Non-pigmented ciliary epithelial cell (primary cell): Measurements from ENCODE around the gene CSNK1E.

Source experiments
- DNase-seq: peaks from one replicate; pipeline ENCODE4 v3.0.0-alpha.2; 2010; ENCODE audit warnings: low read depth

Gene CSNK1E

DNA sequence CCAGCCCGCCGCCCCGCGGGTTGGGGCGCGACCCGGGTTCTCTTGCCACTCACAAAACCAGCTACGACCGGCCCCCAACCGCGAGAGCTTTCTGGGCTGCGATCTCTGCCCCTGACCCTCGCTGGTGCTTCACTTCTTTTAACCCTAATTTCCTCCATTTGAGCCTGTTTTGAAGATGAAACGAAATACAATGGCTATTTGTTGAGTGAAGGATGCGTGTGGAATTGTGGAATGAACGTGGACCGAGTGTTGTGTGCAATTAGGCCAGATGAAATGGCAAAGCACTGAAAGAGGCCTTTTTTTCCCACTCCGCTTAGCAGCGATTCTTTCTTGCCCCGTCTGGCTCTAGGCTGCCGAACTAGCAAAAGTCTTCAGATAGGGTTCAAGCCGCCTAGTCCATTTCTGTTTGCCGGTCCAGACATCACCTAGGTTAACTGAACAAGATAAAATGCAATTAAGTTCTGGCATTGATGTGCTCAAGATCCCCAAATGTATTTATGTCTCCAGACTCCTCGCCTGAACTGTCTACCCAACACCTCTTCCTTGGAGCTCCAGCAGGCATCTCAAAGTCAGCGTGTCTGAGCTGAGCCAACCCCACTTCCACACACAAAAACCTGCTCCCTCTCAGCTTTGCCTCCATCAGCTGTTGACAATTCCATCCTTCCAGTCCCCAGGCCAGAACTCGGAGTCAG lies 44.0 kb downstream of the CSNK1E start:
- DNase-seq: no peak

GRCh38 chr22:38272373-38273134 lies 44.7 kb downstream of the CSNK1E start, which contains the start of gene TMEM184B:
Gene TMEM184B, minus strand, starts transcription at chr22:38273010. Its CDS starts 25,049 bp downstream, at chr22:38247961.
- DNase-seq: no peak

DNA sequence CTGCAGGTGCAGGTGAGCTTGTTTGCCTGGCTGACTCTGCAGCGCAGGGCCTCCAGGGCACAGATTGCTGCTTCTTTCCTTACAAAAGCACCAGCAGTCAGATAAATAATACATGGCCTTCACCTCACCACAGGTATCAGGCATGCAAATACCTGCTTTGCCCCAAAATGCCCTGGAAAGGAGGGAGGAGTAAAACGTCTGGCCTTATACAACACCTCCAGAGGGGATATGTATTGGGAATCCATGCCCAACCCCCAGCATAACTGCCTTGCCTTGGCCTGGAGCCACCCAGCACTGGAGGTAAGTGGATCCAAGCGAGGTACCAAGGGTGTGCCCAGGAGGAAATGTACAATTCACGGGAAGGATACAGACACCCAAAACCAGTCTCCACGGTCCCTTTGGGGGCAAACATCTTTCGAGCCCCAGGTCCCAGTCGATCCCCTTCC lies 45.3 kb downstream of the CSNK1E start:
- no peak for DNase-seq

DNA sequence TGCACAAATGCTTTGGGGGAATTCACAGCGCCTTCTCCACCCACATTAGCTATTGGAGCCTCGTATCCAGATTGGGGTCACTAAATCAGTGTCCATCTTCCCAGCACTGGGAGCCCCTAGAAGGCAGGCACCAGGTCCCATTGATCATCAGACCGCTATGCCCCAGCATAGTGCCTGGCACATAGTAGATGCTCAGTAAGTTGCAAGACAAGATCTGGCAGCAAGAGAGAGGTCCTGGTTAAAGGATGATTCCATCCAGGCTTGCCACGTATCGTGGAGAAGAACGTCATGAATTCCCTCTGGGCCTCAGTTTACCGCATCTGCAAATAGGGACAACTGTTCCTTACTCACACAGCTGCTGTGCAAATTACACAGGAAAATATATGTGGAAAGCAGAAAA lies 46.1 kb downstream of the CSNK1E start:
- no peak for DNase-seq

DNA sequence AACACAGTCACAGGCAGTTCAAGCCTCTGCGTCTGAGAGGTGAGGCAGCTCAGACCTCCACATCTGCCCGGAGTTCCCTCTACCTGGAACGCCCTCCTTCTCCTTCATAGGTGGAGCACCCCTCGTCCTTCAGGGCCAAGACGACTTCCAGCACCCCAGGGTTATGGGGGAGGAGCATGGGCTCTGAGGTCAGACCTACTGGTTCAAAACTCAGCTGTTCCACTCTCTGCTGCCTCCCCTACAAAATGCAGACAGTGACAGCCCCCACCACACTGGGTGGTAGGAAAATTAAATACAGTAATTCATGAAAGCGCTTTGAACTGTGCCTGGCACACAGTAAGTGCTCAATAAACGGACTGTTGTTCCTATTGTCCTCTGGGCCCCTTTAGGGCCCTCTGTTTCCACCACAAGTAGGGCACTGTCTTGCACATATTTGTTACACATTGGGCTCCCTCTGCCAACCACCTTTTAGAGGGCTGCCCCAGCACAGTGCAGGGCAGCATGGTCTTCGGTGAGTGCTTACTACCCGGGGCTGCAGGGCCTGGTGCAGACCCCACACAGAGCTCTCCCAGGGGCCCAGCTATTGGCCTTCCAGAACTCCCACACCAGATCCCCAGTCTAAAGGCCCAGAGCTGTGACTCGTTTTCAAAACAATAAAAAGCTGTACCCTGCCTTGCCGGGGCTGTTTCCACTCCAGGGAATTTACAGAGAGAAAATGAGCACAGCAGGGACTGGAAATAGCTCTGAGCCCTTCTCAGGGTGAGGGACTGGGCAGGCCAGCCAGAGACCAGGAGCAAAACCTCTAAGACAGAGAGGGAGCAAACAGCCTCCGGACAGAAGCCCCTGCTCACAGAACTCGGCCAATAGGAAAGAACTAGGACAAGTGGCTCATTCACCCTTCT lies 46.9 kb downstream of the CSNK1E start:
- DNase-seq: no peak

GRCh38 chr22:38269466-38269865 lies 47.8 kb downstream of the CSNK1E start:
- no peak for DNase-seq

GRCh38 chr22:38267086-38267485 lies 50.1 kb downstream of the CSNK1E start:
- DNase-seq: no peak

- DNase-seq: no peak
Observed at GRCh38 chr22:38266120-38266519, 51.1 kb downstream of the CSNK1E start.

DNA sequence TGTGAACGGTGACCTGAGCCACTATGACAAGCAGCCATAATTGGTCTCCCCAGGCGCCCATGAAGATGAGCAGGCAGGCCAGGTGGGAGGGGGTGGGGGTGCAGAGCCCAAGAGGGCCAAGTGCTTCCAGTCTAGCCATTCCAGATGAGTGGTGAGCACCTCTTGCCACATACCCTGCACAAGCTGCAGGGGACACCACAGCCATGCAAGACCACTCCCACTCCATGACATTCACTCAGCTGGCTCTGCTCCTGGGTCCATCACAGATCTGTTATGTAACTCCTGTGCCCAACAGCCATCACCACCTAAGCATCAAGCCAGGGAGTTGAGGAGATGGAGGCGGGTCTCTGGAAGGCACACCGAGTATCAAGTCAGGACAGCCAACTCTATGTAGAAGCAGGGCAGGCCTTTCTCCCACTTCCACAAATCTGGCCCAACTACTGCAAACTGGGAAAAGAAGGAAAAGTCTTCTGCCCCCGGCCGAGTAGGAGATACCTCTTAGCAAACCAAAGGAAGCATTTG lies 52.9 kb downstream of the CSNK1E start:
- DNase-seq: no peak

DNA sequence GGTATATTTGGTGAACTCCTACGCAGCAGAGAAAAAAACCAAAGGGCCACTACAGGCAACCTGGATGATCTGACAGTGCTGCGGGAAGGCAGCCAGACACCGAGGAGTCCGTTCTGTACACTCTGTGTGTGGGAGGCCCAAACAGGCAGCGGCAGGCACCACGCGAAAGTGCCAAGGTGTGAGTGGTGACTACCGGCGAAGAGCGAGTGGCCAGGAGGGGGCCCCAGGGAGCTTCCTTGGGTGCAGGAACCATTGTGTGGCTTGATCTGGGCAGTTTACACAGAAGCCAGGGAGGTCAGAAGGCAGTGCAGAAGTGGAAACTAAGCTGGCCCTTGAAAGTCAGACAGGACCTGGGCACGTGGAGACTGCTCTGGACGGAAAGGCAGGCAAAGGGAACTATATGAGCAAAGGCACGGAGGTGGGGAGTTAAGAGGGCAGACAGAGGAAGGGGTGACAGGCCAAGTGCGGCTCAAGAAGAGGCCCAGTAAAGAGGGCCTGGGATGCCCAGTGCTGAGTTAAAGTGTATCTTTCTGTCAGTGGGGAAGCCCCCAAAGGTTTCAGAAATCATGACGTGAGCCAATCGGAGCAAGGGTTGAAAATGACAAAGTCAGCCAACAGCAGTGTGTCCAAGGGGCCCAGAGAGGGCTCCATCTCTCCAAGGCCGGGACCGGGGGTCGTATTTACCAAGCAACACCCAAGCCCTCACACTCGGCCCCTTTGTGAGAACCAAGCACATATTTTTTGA lies 55.0 kb downstream of the CSNK1E start:
- no peak for DNase-seq

GRCh38 chr22:38260761-38261681 lies 56.2 kb downstream of the CSNK1E start:
- no peak for DNase-seq

- DNase-seq: no peak
Observed at GRCh38 chr22:38259370-38259769, 57.9 kb downstream of the CSNK1E start.

- no peak for DNase-seq
Observed at GRCh38 chr22:38258895-38259294, 58.3 kb downstream of the CSNK1E start.

GRCh38 chr22:38257650-38258250 lies 59.5 kb downstream of the CSNK1E start:
- DNase-seq: no peak

- no peak for DNase-seq
Observed at GRCh38 chr22:38257181-38257580, 60.1 kb downstream of the CSNK1E start.

DNA sequence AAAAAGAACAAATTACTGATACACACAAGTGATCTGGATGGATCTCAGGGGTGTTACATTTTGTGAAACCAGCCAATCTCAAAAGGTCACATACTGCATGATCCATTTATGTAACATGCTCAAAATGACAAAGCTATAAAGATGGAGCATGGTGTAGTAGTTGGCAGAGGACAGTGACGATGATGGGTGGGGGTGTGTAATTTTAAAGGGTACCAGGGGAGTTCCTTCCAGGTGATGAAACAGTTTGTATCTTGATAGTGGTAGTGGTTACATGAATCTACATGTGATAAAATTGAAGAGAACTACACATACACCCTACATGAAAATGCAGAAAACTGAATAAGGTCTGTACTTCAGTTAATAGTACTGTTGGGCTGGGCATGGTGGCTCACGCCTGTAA lies 61.5 kb downstream of the CSNK1E start:
- DNase-seq: no peak

GRCh38 chr22:38251341-38251692 lies 65.9 kb downstream of the CSNK1E start:
- no peak for DNase-seq

- no peak for DNase-seq
Observed at GRCh38 chr22:38250643-38251340, 66.4 kb downstream of the CSNK1E start.
